Osteocyte (in vitro differentiated cells): Measurements from ENCODE around the gene CNOT3. TPM values are rescaled to one million over a fixed set of nuclear protein-coding genes. Genes with fewer than 3 reads are reported as not detected.
"Not testable (repeated sequence)": the region's sequence is repeated elsewhere in the genome, so short reads cannot be mapped to it uniquely, and the experiment has no call there.

ENCODE experiments used
- DNase-seq: peaks from one replicate; pipeline ENCODE4 v3.0.0; 2021; ENCODE audit warnings: mixed read lengths; ENCODE audit not compliant: unreplicated experiment; ENCODE audit errors: extremely low spot score
- H3K27ac Mint-ChIP-seq: one replicate; pipeline ENCODE4 v1.8.0; 2021; ENCODE audit warnings: mild to moderate bottlenecking, mixed read lengths; ENCODE audit not compliant: unreplicated experiment
- H3K27me3 Mint-ChIP-seq: one replicate; pipeline ENCODE4 v1.8.0; 2021; ENCODE audit warnings: mixed read lengths; ENCODE audit not compliant: unreplicated experiment
- H3K36me3 Mint-ChIP-seq: one replicate; pipeline ENCODE4 v1.8.0; 2021; ENCODE audit warnings: mixed read lengths; ENCODE audit not compliant: unreplicated experiment
- H3K4me1 Mint-ChIP-seq: one replicate; pipeline ENCODE4 v1.8.0; 2021; ENCODE audit warnings: mixed read lengths; ENCODE audit not compliant: unreplicated experiment
- H3K4me3 Mint-ChIP-seq: one replicate; pipeline ENCODE4 v1.8.0; 2021; ENCODE audit warnings: mild to moderate bottlenecking, moderate library complexity, mixed read lengths; ENCODE audit not compliant: unreplicated experiment
- H3K9me3 Mint-ChIP-seq: one replicate; pipeline ENCODE4 v1.8.0; 2021; ENCODE audit warnings: mixed read lengths; ENCODE audit not compliant: unreplicated experiment
- CTCF ChIP-seq: fragments of 200-600 bp; sonication (generic); IDR thresholded peaks from 2 replicates; pipeline ENCODE4 v1.5.0; 2021; ENCODE audit warnings: antibody characterized with exemption, mild to moderate bottlenecking, moderate library complexity
- long read RNA-seq: library from polyadenylated mRNA; unstranded; transcript quantifications from one replicate; pipeline ENCODE4 v2.0.0, GENCODE V29; 2021
- total RNA-seq: library from RNA; stranded (reverse); gene quantifications from 2 replicates; pipeline ENCODE4 v1.2.1, GENCODE V29; 2021

The CNOT3 gene
- total RNA-seq, result 47.1 and 50.5 TPM in 2 replicates
- long read RNA-seq, result 0 reads

- Mint-ChIP-seq H3K9me3 (no peaks in the 10 kb centered on the region), H3K4me3 (peak within 1 kb of the TSS; percentile 84), H3K27ac (peak within 1 kb of the TSS; percentile 88), H3K36me3 (no peaks in the 10 kb centered on the region), H3K27me3 (peaks cover 5% of the 10 kb centered on the region), H3K4me1 (peaks cover 32% of the 10 kb centered on the region)
- TF ChIP-seq CTCF, result peak; percentile 30
- DNase-seq, result no peak
Measured at GRCh38 chr19:54137699-54138488, at the start of gene CNOT3. Gene CNOT3 (plus strand): TSS chr19:54137762. CDS start chr19:54142979, 5,217 bp downstream.

- no peaks in the 10 kb centered on the region for H3K27me3 Mint-ChIP-seq
- H3K4me1 Mint-ChIP-seq, result peaks cover 8% of the 10 kb centered on the region
- no peak overlapping the region for H3K27ac Mint-ChIP-seq
- no peaks in the 10 kb centered on the region for H3K9me3 Mint-ChIP-seq
- H3K4me3 Mint-ChIP-seq, result no peak overlapping the region
- no peak for DNase-seq
- no peaks in the 10 kb centered on the region for H3K36me3 Mint-ChIP-seq
- TF ChIP-seq CTCF, result no peak
Measured at GRCh38 chr19:54094426-54095000, 43.0 kb upstream of the CNOT3 start.

GRCh38 chr19:54095136-54095858 is 42.3 kb upstream of the CNOT3 start:
- peaks cover 8% of the 10 kb centered on the region for H3K4me1 Mint-ChIP-seq
- H3K4me3 Mint-ChIP-seq, result no peak overlapping the region
- no peak for TF ChIP-seq CTCF
- H3K27me3 Mint-ChIP-seq, result no peaks in the 10 kb centered on the region
- no peaks in the 10 kb centered on the region for H3K36me3 Mint-ChIP-seq
- H3K9me3 Mint-ChIP-seq, result no peaks in the 10 kb centered on the region
- no peak overlapping the region for H3K27ac Mint-ChIP-seq
- no peak for DNase-seq

GRCh38 chr19:54095859-54096616 is 41.5 kb upstream of the CNOT3 start:
- not testable (repeated sequence) for H3K9me3 Mint-ChIP-seq, H3K4me1 Mint-ChIP-seq, H3K27ac Mint-ChIP-seq, H3K36me3 Mint-ChIP-seq, DNase-seq, H3K27me3 Mint-ChIP-seq
- peak overlapping the region; percentile 73 for H3K4me3 Mint-ChIP-seq

- peak; percentile 25 for TF ChIP-seq CTCF
- peak overlapping the region; percentile 78 for H3K27ac Mint-ChIP-seq
- no peaks in the 10 kb centered on the region for H3K27me3 Mint-ChIP-seq
- peak overlapping the region; percentile 58 for H3K4me3 Mint-ChIP-seq
- DNase-seq, result no peak
- no peaks in the 10 kb centered on the region for H3K36me3 Mint-ChIP-seq
- H3K4me1 Mint-ChIP-seq, result peaks cover 8% of the 10 kb centered on the region
- H3K9me3 Mint-ChIP-seq, result no peaks in the 10 kb centered on the region
Measured at GRCh38 chr19:54096617-54097106, 40.9 kb upstream of the CNOT3 start.
